GM21528 (cell line): ENCODE data around the gene CHSY3.

ENCODE experiments used
- ATAC-seq: cut with Tn5 transposase; IDR thresholded peaks from one replicate; pipeline ENCODE4 v1.9.1; 2021; ENCODE audit warnings: mild to moderate bottlenecking, moderate library complexity; ENCODE audit not compliant: unreplicated experiment, low FRiP score

The CHSY3 gene

GRCh38 chr5:130021000-130021399 is 116.7 kb downstream of the CHSY3 start:
- ATAC-seq: no peak

- no peak for ATAC-seq
Measured at GRCh38 chr5:130021876-130022275, 117.6 kb downstream of the CHSY3 start.

GRCh38 chr5:130023604-130024003 is 119.3 kb downstream of the CHSY3 start:
- ATAC-seq: no peak

GRCh38 chr5:130024006-130024405 is 119.7 kb downstream of the CHSY3 start:
- no peak for ATAC-seq

- no peak for ATAC-seq
Measured at GRCh38 chr5:130025511-130025910, 121.2 kb downstream of the CHSY3 start.

GRCh38 chr5:130032807-130033206 is 128.5 kb downstream of the CHSY3 start:
- no peak for ATAC-seq

- no peak for ATAC-seq
Measured at GRCh38 chr5:130034566-130035210, 130.4 kb downstream of the CHSY3 start.

GRCh38 chr5:130035388-130035787 is 131.1 kb downstream of the CHSY3 start:
- ATAC-seq: no peak

- ATAC-seq: no peak
Measured at GRCh38 chr5:130037905-130038304, 133.6 kb downstream of the CHSY3 start.

- no peak for ATAC-seq
Measured at GRCh38 chr5:130043834-130044233, 139.6 kb downstream of the CHSY3 start.

- no peak for ATAC-seq
Measured at GRCh38 chr5:130045334-130045733, 141.1 kb downstream of the CHSY3 start.

- ATAC-seq: no peak
Measured at GRCh38 chr5:130050585-130050984, 146.3 kb downstream of the CHSY3 start.

GRCh38 chr5:130052752-130053151 is 148.5 kb downstream of the CHSY3 start:
- ATAC-seq: no peak

GRCh38 chr5:130055572-130055971 is 151.3 kb downstream of the CHSY3 start:
- ATAC-seq: no peak

GRCh38 chr5:130061746-130062145 is 157.5 kb downstream of the CHSY3 start:
- ATAC-seq: no peak

GRCh38 chr5:130063603-130064002 is 159.3 kb downstream of the CHSY3 start:
- ATAC-seq: no peak

GRCh38 chr5:130064484-130064883 is 160.2 kb downstream of the CHSY3 start:
- ATAC-seq: no peak

- ATAC-seq: no peak
Measured at GRCh38 chr5:130065617-130066016, 161.4 kb downstream of the CHSY3 start.

GRCh38 chr5:130066644-130067043 is 162.4 kb downstream of the CHSY3 start:
- no peak for ATAC-seq

GRCh38 chr5:130067364-130067763 is 163.1 kb downstream of the CHSY3 start:
- ATAC-seq: no peak

GRCh38 chr5:130068101-130068500 is 163.8 kb downstream of the CHSY3 start:
- no peak for ATAC-seq

- ATAC-seq: no peak
Measured at GRCh38 chr5:130068988-130069387, 164.7 kb downstream of the CHSY3 start.

GRCh38 chr5:130074820-130075219 is 170.6 kb downstream of the CHSY3 start:
- no peak for ATAC-seq
